ENCODE data around the gene BNC1. TPM values are rescaled to one million over a fixed set of nuclear protein-coding genes. Genes with fewer than 3 reads are reported as not detected.

The BNC1 gene
- total RNA-seq, 1 donor from 2014 or later: 3.2 TPM

- no peaks in the 10 kb centered on the region for H3K36me3 Mint-ChIP-seq (ENCODE audit: unreplicated experiment)
- H3K4me3 Mint-ChIP-seq (ENCODE audit: unreplicated experiment): no peak overlapping the region
- H3K27me3 Mint-ChIP-seq (ENCODE audit: unreplicated experiment): no peaks in the 10 kb centered on the region
- TF ChIP-seq, protein P1, sequence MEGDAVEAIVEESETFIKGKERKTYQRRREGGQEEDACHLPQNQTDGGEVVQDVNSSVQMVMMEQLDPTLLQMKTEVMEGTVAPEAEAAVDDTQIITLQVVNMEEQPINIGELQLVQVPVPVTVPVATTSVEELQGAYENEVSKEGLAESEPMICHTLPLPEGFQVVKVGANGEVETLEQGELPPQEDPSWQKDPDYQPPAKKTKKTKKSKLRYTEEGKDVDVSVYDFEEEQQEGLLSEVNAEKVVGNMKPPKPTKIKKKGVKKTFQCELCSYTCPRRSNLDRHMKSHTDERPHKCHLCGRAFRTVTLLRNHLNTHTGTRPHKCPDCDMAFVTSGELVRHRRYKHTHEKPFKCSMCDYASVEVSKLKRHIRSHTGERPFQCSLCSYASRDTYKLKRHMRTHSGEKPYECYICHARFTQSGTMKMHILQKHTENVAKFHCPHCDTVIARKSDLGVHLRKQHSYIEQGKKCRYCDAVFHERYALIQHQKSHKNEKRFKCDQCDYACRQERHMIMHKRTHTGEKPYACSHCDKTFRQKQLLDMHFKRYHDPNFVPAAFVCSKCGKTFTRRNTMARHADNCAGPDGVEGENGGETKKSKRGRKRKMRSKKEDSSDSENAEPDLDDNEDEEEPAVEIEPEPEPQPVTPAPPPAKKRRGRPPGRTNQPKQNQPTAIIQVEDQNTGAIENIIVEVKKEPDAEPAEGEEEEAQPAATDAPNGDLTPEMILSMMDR (IDR thresholded peaks at IDR 0.05): no peak
- H3K4me1 Mint-ChIP-seq (ENCODE audit: unreplicated experiment): peaks cover 9% of the 10 kb centered on the region
- no peak overlapping the region for H3K27ac Mint-ChIP-seq (ENCODE audit: unreplicated experiment)
- no peak for DNase-seq (ENCODE audit: extremely low spot score, unreplicated experiment)
- H3K9me3 Mint-ChIP-seq (ENCODE audit: unreplicated experiment): no peaks in the 10 kb centered on the region
These were observed 21.3 kb upstream of the BNC1 start for GRCh38 chr15:83305704-83306291.

- Mint-ChIP-seq H3K27ac (ENCODE audit: unreplicated experiment) (no peak overlapping the region), H3K4me3 (ENCODE audit: unreplicated experiment) (no peak overlapping the region), H3K4me1 (ENCODE audit: unreplicated experiment) (peaks cover 7% of the 10 kb centered on the region), H3K36me3 (ENCODE audit: unreplicated experiment) (no peaks in the 10 kb centered on the region), H3K9me3 (ENCODE audit: unreplicated experiment) (no peaks in the 10 kb centered on the region), H3K27me3 (ENCODE audit: unreplicated experiment) (no peaks in the 10 kb centered on the region)
- DNase-seq (ENCODE audit: extremely low spot score, unreplicated experiment): no peak
- TF ChIP-seq, protein P1 (IDR thresholded peaks at IDR 0.05): no peak
These were observed 20.6 kb upstream of the BNC1 start for GRCh38 chr15:83304861-83305703.

- peaks cover 7% of the 10 kb centered on the region for H3K4me1 Mint-ChIP-seq (ENCODE audit: unreplicated experiment)
- H3K4me3 Mint-ChIP-seq (ENCODE audit: unreplicated experiment): no peak overlapping the region
- no peak for DNase-seq (ENCODE audit: extremely low spot score, unreplicated experiment)
- no peaks in the 10 kb centered on the region for H3K36me3 Mint-ChIP-seq (ENCODE audit: unreplicated experiment)
- no peak overlapping the region for H3K27ac Mint-ChIP-seq (ENCODE audit: unreplicated experiment)
- no peaks in the 10 kb centered on the region for H3K27me3 Mint-ChIP-seq (ENCODE audit: unreplicated experiment)
- TF ChIP-seq, protein P1 (IDR thresholded peaks at IDR 0.05): no peak
- no peaks in the 10 kb centered on the region for H3K9me3 Mint-ChIP-seq (ENCODE audit: unreplicated experiment)
These were observed 19.1 kb upstream of the BNC1 start for GRCh38 chr15:83303535-83303934.

- no peak for DNase-seq (ENCODE audit: extremely low spot score, unreplicated experiment)
- Mint-ChIP-seq H3K9me3 (ENCODE audit: unreplicated experiment) (no peaks in the 10 kb centered on the region), H3K4me3 (ENCODE audit: unreplicated experiment) (no peak overlapping the region), H3K27ac (ENCODE audit: unreplicated experiment) (no peak overlapping the region), H3K27me3 (ENCODE audit: unreplicated experiment) (no peaks in the 10 kb centered on the region), H3K36me3 (ENCODE audit: unreplicated experiment) (no peaks in the 10 kb centered on the region), H3K4me1 (ENCODE audit: unreplicated experiment) (peaks cover 3% of the 10 kb centered on the region)
- TF ChIP-seq, protein P1 (IDR thresholded peaks at IDR 0.05): no peak
These were observed 16.4 kb upstream of the BNC1 start for GRCh38 chr15:83300826-83301225.

GRCh38 chr15:83299462-83299861 lies 15.0 kb upstream of the BNC1 start:
- Mint-ChIP-seq H3K4me1 (ENCODE audit: unreplicated experiment) (no peaks in the 10 kb centered on the region), H3K36me3 (ENCODE audit: unreplicated experiment) (no peaks in the 10 kb centered on the region), H3K4me3 (ENCODE audit: unreplicated experiment) (no peak overlapping the region), H3K27ac (ENCODE audit: unreplicated experiment) (no peak overlapping the region), H3K27me3 (ENCODE audit: unreplicated experiment) (no peaks in the 10 kb centered on the region), H3K9me3 (ENCODE audit: unreplicated experiment) (no peaks in the 10 kb centered on the region)
- DNase-seq (ENCODE audit: extremely low spot score, unreplicated experiment): no peak
- TF ChIP-seq, protein P1 (IDR thresholded peaks at IDR 0.05): no peak

Data from osteocyte (in vitro differentiated cells).